Psoas muscle (tissue), 8 donors: ENCODE data around the gene GALNT16. TPM values are rescaled to one million over a fixed set of nuclear protein-coding genes. Genes with fewer than 3 reads are reported as not detected.

Experiments used
- ATAC-seq, 4 donors: fragments of 200-7000 bp; cut with Tn5 transposase; one replicate each; pipeline ENCODE4 v1.9.1; 2020; ENCODE audit warnings: moderate library complexity in 3 of 4, mild to moderate bottlenecking in 2 of 4
- DNase-seq, 2 donors: peaks; one replicate each; pipeline ENCODE4 v3.0.0-alpha.2; 2020
- H3K27ac ChIP-seq: fragments of 200-600 bp; one replicate; pipeline ENCODE4 v1.8.0; 2022
- H3K27me3 ChIP-seq, 3 donors: fragments of 200-600 bp in 1 of 3; one replicate each; pipeline versions ENCODE4 v1.6.1 to v1.8.0; 2013 to 2022; ENCODE audit warnings: low read length in 2 of 3, mild to moderate bottlenecking in 2 of 3, moderate library complexity in 1 of 3; ENCODE audit not compliant: insufficient read depth in 3 of 3
- H3K36me3 ChIP-seq, 2 donors: fragments of 200-600 bp in 1 of 2; one replicate each; pipeline versions ENCODE4 v1.6.1 to v1.8.0; 2013 to 2022; ENCODE audit warnings: low read depth in 1 of 2, mild to moderate bottlenecking in 1 of 2, moderate library complexity in 1 of 2; ENCODE audit not compliant: insufficient read depth in 1 of 2
- H3K4me1 ChIP-seq: fragments of 200-600 bp; one replicate; pipeline ENCODE4 v1.8.0; 2022
- H3K4me3 ChIP-seq: fragments of 200-600 bp; one replicate; pipeline ENCODE4 v1.8.0; 2022; ENCODE audit warnings: mild to moderate bottlenecking
- H3K9me3 ChIP-seq: fragments of 200-600 bp; one replicate; pipeline ENCODE4 v1.8.0; 2022
- CTCF ChIP-seq: fragments of 200-600 bp; IDR thresholded peaks from one replicate; pipeline ENCODE4 v1.8.0; 2022; ENCODE audit warnings: antibody characterized with exemption
- WGBS, 3 donors: extraction: QIAGEN DNeasy Blood & Tissue Kit; methylation state at CpG; one replicate each; pipeline versions ENCODE4 v1.1.6 to v1.1.7; 2013; 5-methylcytosine and 5-hydroxymethylcytosine counted together
- intact Hi-C, 2 donors: fragments of 100-400 bp; cut with DNase I; formaldehyde crosslinking; loops; one replicate each; pipeline versions ENCODE4 v1.11.0 to v1.14.2; 2022
- polyA plus RNA-seq, 3 donors: library from polyadenylated mRNA; stranded (reverse); fragments of 200-250 nt; gene quantifications; one replicate each; pipeline ENCODE4 v1.2.3, GENCODE V29; 2013
- total RNA-seq, 4 donors: library from RNA; stranded (reverse); fragmentation: NEBNext Ultra II Directional in 2 of 4; extraction: Animal tissue kit (Norgen Biotek cat#: 25700) in 2 of 4; gene quantifications; one replicate each; pipeline versions ENCODE4 v1.2.1 to v1.2.4, GENCODE V29; 2021 to 2023
- donor health status: healthy with polysubstance abuse.
- donor health status: DM: no; HTN: no; CAD: no; lungs with moderate emphysema.
- donor health status: Bipolar disorder and iron deficiency.
- donor health status: healthy.
- donor health status: DM: yes; HTN: yes; CAD: no.
- donor health status: DM: no; HTN: no; CAD: no.
- donor health status: DM: no; HTN: no; CAD: no.
- donor health status: DM: yes; HTN: yes; CAD: no.

The GALNT16 gene
- total and polyA plus RNA-seq, 7 donors = 0.83 to 2.6 (median 1.7) TPM

GRCh38 chr14:69312608-69313007, 52.6 kb downstream of the GALNT16 start:
- H3K36me3 ChIP-seq = no peaks in the 10 kb centered on the region
- H3K27me3 ChIP-seq = no peaks in the 10 kb centered on the region
- no peaks in the 10 kb centered on the region for H3K9me3 ChIP-seq
- no peak for DNase-seq
- WGBS, 3 donors = 26 to 44% (median 42%) methylated on average over 5 of the region's 5 CpGs
- H3K27ac ChIP-seq = no peak overlapping the region
- peak in 3 of 4 donors; percentile 39 to 65 (median 48) for ATAC-seq
- intact Hi-C loops = no loop called here
- no peak overlapping the region for H3K4me3 ChIP-seq
- no peak for TF ChIP-seq CTCF
- no peaks in the 10 kb centered on the region for H3K4me1 ChIP-seq

- Histone ChIP-seq H3K4me3 (no peak overlapping the region), H3K4me1 (no peaks in the 10 kb centered on the region), H3K36me3 (no peaks in the 10 kb centered on the region), H3K9me3 (no peaks in the 10 kb centered on the region), H3K27me3 (no peaks in the 10 kb centered on the region), H3K27ac (no peak overlapping the region)
- no peak for TF ChIP-seq CTCF
- WGBS, 3 donors = 69 to 80% (median 80%) methylated on average over 6 of the region's 6 CpGs
- DNase-seq (no peak), ATAC-seq (no peak)
- intact Hi-C loops = no loop called here
Measured at GRCh38 chr14:69313176-69313575, 53.2 kb downstream of the GALNT16 start.

- no peaks in the 10 kb centered on the region for H3K36me3 ChIP-seq
- ATAC-seq (no peak), DNase-seq (no peak)
- no peaks in the 10 kb centered on the region for H3K9me3 ChIP-seq
- H3K4me1 ChIP-seq = no peaks in the 10 kb centered on the region
- H3K27me3 ChIP-seq = no peaks in the 10 kb centered on the region
- H3K27ac ChIP-seq = no peak overlapping the region
- no peak overlapping the region for H3K4me3 ChIP-seq
- no peak for TF ChIP-seq CTCF
- WGBS, 3 donors = 88 to 93% (median 91%) methylated on average over 1 of the region's 1 CpG
- intact Hi-C loops = no loop called here
Measured at GRCh38 chr14:69314327-69314726, 54.4 kb downstream of the GALNT16 start.

GRCh38 chr14:69315301-69315700, 55.3 kb downstream of the GALNT16 start:
- no peak overlapping the region for H3K27ac ChIP-seq

More at GRCh38 chr14:69315301-69315700, 55.3 kb downstream of the GALNT16 start:
- 53 to 58% (median 57%) methylated on average over 4 of the region's 4 CpGs for whole genome bisulfite sequencing, 3 donors
- DNase-seq (no peak), ATAC-seq (no peak)
- Histone ChIP-seq H3K4me3 (no peak overlapping the region), H3K4me1 (no peaks in the 10 kb centered on the region), H3K27me3 (no peaks in the 10 kb centered on the region), H3K36me3 (no peaks in the 10 kb centered on the region), H3K9me3 (no peaks in the 10 kb centered on the region)
- intact Hi-C loops = no loop called here
- no peak for TF ChIP-seq CTCF
